ENCODE results near the gene CHRM5.

GRCh38 chr15:34114739-34115138, 146.4 kb downstream of the CHRM5 start:
- TF ChIP-seq CTCF (IDR thresholded peaks at IDR 0.05; ENCODE audit: low read depth, low read length) (no peak), POLR2A (IDR thresholded peaks at IDR 0.05; ENCODE audit: extremely low read depth, insufficient read length) (no peak), MYC (IDR thresholded peaks at IDR 0.05; ENCODE audit: low read depth, low read length) (no peak), MAX (IDR thresholded peaks at IDR 0.05; ENCODE audit: low read depth, low read length) (no peak)

Measured in NB4 (cell line).